Ovary (tissue), 9 donors: ENCODE data around the gene ROR2. TPM values are rescaled to one million over a fixed set of nuclear protein-coding genes. Genes with fewer than 3 reads are reported as not detected.

ENCODE experiments used
- DNase-seq, 5 donors: peaks; one replicate each; pipeline ENCODE4 v3.0.0-alpha.2; 2019 to 2020
- H3K27ac ChIP-seq, 2 donors: fragments of 200-600 bp; one replicate each; pipeline versions ENCODE4 v1.5.1 to v1.8.0; 2019 to 2022
- H3K27me3 ChIP-seq: fragments of 200-600 bp; one replicate; pipeline ENCODE4 v1.8.0; 2022
- H3K36me3 ChIP-seq: fragments of 200-600 bp; sonication (generic); one replicate; pipeline ENCODE4 v1.5.1; 2019
- H3K4me1 ChIP-seq: one replicate; pipeline ENCODE4 v1.8.1; 2013; ENCODE audit warnings: mild to moderate bottlenecking, moderate library complexity; ENCODE audit not compliant: insufficient read depth
- H3K4me3 ChIP-seq: fragments of 200-600 bp; sonication (generic); one replicate; pipeline ENCODE4 v1.5.1; 2017
- H3K9me3 ChIP-seq, 2 donors: fragments of 200-600 bp in 1 of 2; sonication (generic) in 1 of 2; one replicate each; pipeline versions ENCODE4 v1.5.1 to v1.8.1; 2013 to 2019; ENCODE audit warnings: mild to moderate bottlenecking in 1 of 2, moderate library complexity in 1 of 2
- CTCF ChIP-seq, 3 donors: fragments of 450-650 bp in 2 of 3; fragments of 200-600 bp in 1 of 3; IDR thresholded peaks; one replicate each; pipeline versions ENCODE4 v1.5.1 to v1.8.0; 2016 to 2022; ENCODE audit warnings: antibody characterized with exemption in 3 of 3, mild to moderate bottlenecking in 1 of 3
- EP300 ChIP-seq: sonication (generic); formaldehyde crosslinking; IDR thresholded peaks from one replicate; pipeline ENCODE4 v1.6.1; 2017; ENCODE audit warnings: antibody characterized with exemption
- POLR2A ChIP-seq: fragments of 450-650 bp; IDR thresholded peaks from one replicate; pipeline ENCODE4 v1.6.1; 2017; ENCODE audit warnings: antibody characterized with exemption, mild to moderate bottlenecking, moderate library complexity
- WGBS, 3 donors: extraction: QIAGEN DNeasy Blood & Tissue Kit in 1 of 3; methylation state at CpG; one replicate each; pipeline versions ENCODE4 v1.1.5 to v1.1.7; 2013 to 2017; 5-methylcytosine and 5-hydroxymethylcytosine counted together
- intact Hi-C, 4 donors: fragments of 100-400 bp; cut with DNase I; formaldehyde crosslinking; loops; one replicate each; pipeline versions ENCODE4 v1.11.0 to v1.15.1; 2022 to 2023
- polyA plus RNA-seq, 2 donors: library from polyadenylated mRNA; stranded (reverse); fragments of 200-250 nt in 1 of 2; fragments of 350-450 nt in 1 of 2; fragmentation: Illumina TruSeq in 1 of 2; extraction: RNeasy Lipid Tissue Mini Kit (QIAGEN cat#74804) in 1 of 2; gene quantifications; one replicate each; pipeline ENCODE4 v1.2.3, GENCODE V29; 2013 to 2014
- total RNA-seq, 7 donors: library from RNA; depleted of rRNA in 2 of 7; stranded (reverse); fragments of >200 nt in 2 of 7; fragmentation: NEBNext Ultra II Directional in 3 of 7; extraction: Animal tissue kit (Norgen Biotek cat#: 25700) in 3 of 7; gene quantifications; one replicate each; pipeline versions ENCODE4 v1.1.0 to v1.2.4, GENCODE V29; 2016 to 2023
- donor health status: DM: no; HTN: no; CAD: no; lungs with moderate emphysema.
- donor health status: DM: no; HTN: no; CAD: no.
- donor health status: Bipolar disorder and iron deficiency.
- donor health status: DM: yes; HTN: yes; CAD: no.
- donor health status: DM: no; HTN: no; CAD: no.
- donor health status: DM: yes; HTN: yes; CAD: no.

The ROR2 gene
- total and polyA plus RNA-seq, 9 donors: 11.4 to 35.5 (median 27.7) TPM

- WGBS, 3 donors: 89 to 94% (median 94%) methylated on average over 6 of the region's 6 CpGs
- no peaks in the 10 kb centered on the region for H3K4me1 ChIP-seq
Observed at GRCh38 chr9:91786132-91786896, 163.7 kb downstream of the ROR2 start.

GRCh38 chr9:91785447-91785842, 164.6 kb downstream of the ROR2 start:
- 44 to 77% (median 75%) methylated on average over 5 of the region's 5 CpGs for WGBS, 3 donors
- Histone ChIP-seq H3K27ac (no peak overlapping the region), H3K36me3 (no peaks in the 10 kb centered on the region), H3K27me3 (peaks cover 3% of the 10 kb centered on the region), H3K4me1 (no peaks in the 10 kb centered on the region), H3K4me3 (no peak overlapping the region), H3K9me3 (no peaks in the 10 kb centered on the region)
- TF ChIP-seq POLR2A (no peak), CTCF (IDR thresholded peaks at IDR 0.05) (no peak), EP300 (no peak)
- intact Hi-C loops: no loop called here
- DNase-seq: peak in 1 of 5 donors; percentile 1

More at GRCh38 chr9:91786132-91786896, 163.7 kb downstream of the ROR2 start:
- H3K9me3 ChIP-seq: no peaks in the 10 kb centered on the region
- no peak overlapping the region for H3K4me3 ChIP-seq
- no peaks in the 10 kb centered on the region for H3K36me3 ChIP-seq
- peak in 1 of 5 donors; percentile 0 for DNase-seq
- intact Hi-C loops: no loop called here
- H3K27ac ChIP-seq: no peak overlapping the region
- TF ChIP-seq CTCF (IDR thresholded peaks at IDR 0.05) (no peak), POLR2A (no peak)
- H3K27me3 ChIP-seq: peaks cover 3% of the 10 kb centered on the region

GRCh38 chr9:91784673-91785446, 165.2 kb downstream of the ROR2 start:
- Histone ChIP-seq H3K27ac (no peak overlapping the region), H3K27me3 (peaks cover 3% of the 10 kb centered on the region), H3K9me3 (no peaks in the 10 kb centered on the region), H3K4me3 (no peak overlapping the region), H3K36me3 (no peaks in the 10 kb centered on the region), H3K4me1 (no peaks in the 10 kb centered on the region)
- WGBS, 3 donors: 91 to 95% (median 95%) methylated on average over 6 of the region's 6 CpGs
- no peak for TF ChIP-seq EP300
- no peak for TF ChIP-seq CTCF (IDR thresholded peaks at IDR 0.05)
- no peak for TF ChIP-seq POLR2A
- DNase-seq: no peak
- intact Hi-C loops: no loop called here

- WGBS, 3 donors: 88 to 96% (median 94%) methylated on average over 14 of the region's 14 CpGs
Observed at GRCh38 chr9:91783876-91784672, 166.0 kb downstream of the ROR2 start.

More at GRCh38 chr9:91783876-91784672, 166.0 kb downstream of the ROR2 start:
- H3K9me3 ChIP-seq: no peaks in the 10 kb centered on the region
- TF ChIP-seq EP300 (no peak), POLR2A (no peak), CTCF (IDR thresholded peaks at IDR 0.05) (no peak)
- no peaks in the 10 kb centered on the region for H3K4me1 ChIP-seq
- H3K4me3 ChIP-seq: no peak overlapping the region
- DNase-seq: peak in 1 of 5 donors; percentile 21
- intact Hi-C loops: no loop called here
- no peak overlapping the region for H3K27ac ChIP-seq
- no peaks in the 10 kb centered on the region for H3K27me3 ChIP-seq
- no peaks in the 10 kb centered on the region for H3K36me3 ChIP-seq
